ENCODE data around the gene SORCS1. TPM values are rescaled to one million over a fixed set of nuclear protein-coding genes. Genes with fewer than 3 reads are reported as not detected.

SORCS1 gene
- total and polyA plus RNA-seq, 2 experiments from 2014 or later, result 2.9 to 8.9 TPM

DNA sequence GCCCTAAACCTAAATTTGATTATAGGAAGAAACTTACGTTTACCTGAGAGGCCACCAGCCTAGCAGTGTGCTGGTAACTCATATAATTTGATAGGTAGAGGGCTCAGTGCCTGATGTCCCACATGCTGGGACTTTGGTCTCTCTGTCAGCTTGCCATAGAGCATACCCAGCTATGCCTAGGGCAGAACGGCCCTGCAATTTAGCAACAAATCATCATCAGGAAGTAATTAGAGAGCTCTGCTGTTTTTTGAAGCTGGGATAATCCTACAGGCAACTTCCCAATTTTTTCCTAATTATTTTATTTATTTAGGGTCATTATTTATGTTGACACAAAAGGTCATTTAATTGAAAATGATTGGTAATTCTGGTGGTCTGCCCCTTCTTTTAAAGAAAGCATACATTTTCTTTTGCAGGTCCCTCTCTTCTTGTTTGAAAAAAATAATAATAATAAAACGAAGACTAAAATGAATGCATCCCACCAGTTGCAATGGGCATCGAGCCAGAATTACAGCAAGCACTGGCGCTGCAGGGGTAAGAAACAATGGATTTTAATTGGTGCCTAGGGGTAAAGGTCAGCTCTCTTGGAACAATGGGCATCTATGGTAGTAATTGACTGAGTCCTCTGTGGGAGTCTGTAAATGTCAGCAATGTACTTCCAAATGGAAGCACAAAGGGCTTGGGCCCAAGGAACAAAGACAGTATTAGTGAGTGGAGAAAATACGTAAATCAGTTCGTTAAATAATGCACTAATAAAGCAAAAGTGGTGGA, 348.0 kb downstream of the SORCS1 start:
- no peaks in the 10 kb centered on the region for H3F3A ChIP-seq (replicated peaks; ENCODE audit: low read depth)
- Mint-ChIP-seq H3K27ac (no peak overlapping the region), H3K27me3 (ENCODE audit: insufficient read depth, low read depth, poor library complexity) (peaks cover 2% of the 10 kb centered on the region), H3K4me3 (no peak overlapping the region), H3K9me3 (no peaks in the 10 kb centered on the region), H3K36me3 (ENCODE audit: low read depth) (no peaks in the 10 kb centered on the region), H3K4me1 (peaks cover 3% of the 10 kb centered on the region)
- no peaks in the 10 kb centered on the region for H3K36me3 ChIP-seq (ENCODE audit: insufficient read depth)
- DNase-seq (ENCODE audit: low spot score), result no peak
- no peak overlapping the region for H3K4me2 ChIP-seq
- H4K20me1 ChIP-seq (replicated peaks; ENCODE audit: insufficient read depth), result no peaks in the 10 kb centered on the region
- no peak overlapping the region for H2AFZ ChIP-seq
- no peaks in the 10 kb centered on the region for H3K79me2 ChIP-seq (replicated peaks; ENCODE audit: insufficient read depth)
- no peak for TF ChIP-seq ZNF462 (CRISPR knock-in tag; IDR thresholded peaks at IDR 0.05)
- TF ChIP-seq CREB1 (CRISPR knock-in tag; IDR thresholded peaks at IDR 0.05; ENCODE audit: low read depth), result no peak
- TF ChIP-seq JUNB (IDR thresholded peaks at IDR 0.05; ENCODE audit: unreplicated experiment), result no peak
- no peak for TF ChIP-seq ZNF331 (CRISPR knock-in tag; IDR thresholded peaks at IDR 0.05; ENCODE audit: low read depth)
- TF ChIP-seq POLR2AphosphoS5 (IDR thresholded peaks at IDR 0.05; ENCODE audit: low read depth), result no peak
- no peak for TF ChIP-seq NANOG (IDR thresholded peaks at IDR 0.05; ENCODE audit: borderline replicate concordance)
- TF ChIP-seq EZH2 (IDR thresholded peaks at IDR 0.05; ENCODE audit: low read depth, unreplicated experiment), result no peak
- TF ChIP-seq REST (IDR thresholded peaks at IDR 0.05; ENCODE audit: unreplicated experiment), result no peak
- TF ChIP-seq STAT1 (IDR thresholded peaks at IDR 0.05; ENCODE audit: unreplicated experiment), result no peak
- H3K4me3 ChIP-seq, result no peak overlapping the region
- no peaks in the 10 kb centered on the region for H3K4me1 ChIP-seq (ENCODE audit: insufficient read depth)
- H3K27ac ChIP-seq (ENCODE audit: low read depth), result no peak overlapping the region
- ATAC-seq, result peak; percentile 52
- H3K9me2 ChIP-seq (ENCODE audit: insufficient read depth), result no peaks in the 10 kb centered on the region; the same call in 1 of the 2 replicates
- H3K27me3 ChIP-seq (ENCODE audit: insufficient read depth), result no peaks in the 10 kb centered on the region

Data from GM23338 (cell line).